Activated naive CD8-positive, alpha-beta T cell (primary cell): ENCODE data around the gene REG1A.

Experiments used
- H3K27ac Mint-ChIP-seq: one replicate; pipeline ENCODE4 v1.8.0; 2021; ENCODE audit warnings: mixed read lengths
- H3K27me3 Mint-ChIP-seq: one replicate; pipeline ENCODE4 v1.8.0; 2021; ENCODE audit warnings: mixed read lengths
- H3K36me3 Mint-ChIP-seq: one replicate; pipeline ENCODE4 v1.8.0; 2021; ENCODE audit warnings: mixed read lengths
- H3K4me1 Mint-ChIP-seq: one replicate; pipeline ENCODE4 v1.8.0; 2021; ENCODE audit warnings: low read depth, mixed read lengths
- H3K4me3 Mint-ChIP-seq: one replicate; pipeline ENCODE4 v1.8.0; 2021; ENCODE audit warnings: mild to moderate bottlenecking, mixed read lengths
- H3K9me3 Mint-ChIP-seq: one replicate; pipeline ENCODE4 v1.8.0; 2021; ENCODE audit warnings: low read depth, mixed read lengths

Gene REG1A

GRCh38 chr2:79120194-79120713 lies at the start of gene REG1A:
REG1A (plus strand) TSS chr2:79120488; CDS start chr2:79120862, 374 bp downstream.
- no peak within 1 kb of the TSS for H3K4me3 Mint-ChIP-seq
- H3K9me3 Mint-ChIP-seq, result peaks cover 4% of the 10 kb centered on the region
- H3K36me3 Mint-ChIP-seq, result no peaks in the 10 kb centered on the region
- H3K27ac Mint-ChIP-seq, result no peak within 1 kb of the TSS
- H3K27me3 Mint-ChIP-seq, result no peaks in the 10 kb centered on the region
- H3K4me1 Mint-ChIP-seq, result no peaks in the 10 kb centered on the region

GRCh38 chr2:79071078-79071477 lies 49.2 kb upstream of the REG1A start:
- H3K4me3 Mint-ChIP-seq, result no peak overlapping the region
- no peaks in the 10 kb centered on the region for H3K36me3 Mint-ChIP-seq
- H3K27me3 Mint-ChIP-seq, result no peaks in the 10 kb centered on the region
- no peak overlapping the region for H3K27ac Mint-ChIP-seq
- H3K9me3 Mint-ChIP-seq, result no peaks in the 10 kb centered on the region
- H3K4me1 Mint-ChIP-seq, result no peaks in the 10 kb centered on the region

- Mint-ChIP-seq H3K36me3 (no peaks in the 10 kb centered on the region), H3K4me1 (no peaks in the 10 kb centered on the region), H3K27me3 (no peaks in the 10 kb centered on the region), H3K27ac (no peak overlapping the region), H3K9me3 (no peaks in the 10 kb centered on the region), H3K4me3 (no peak overlapping the region)
These were observed 37.3 kb upstream of the REG1A start for GRCh38 chr2:79082987-79083386.

GRCh38 chr2:79083597-79084251 lies 36.6 kb upstream of the REG1A start:
- Mint-ChIP-seq H3K4me3 (no peak overlapping the region), H3K9me3 (no peaks in the 10 kb centered on the region), H3K27ac (no peak overlapping the region), H3K36me3 (no peaks in the 10 kb centered on the region), H3K27me3 (no peaks in the 10 kb centered on the region), H3K4me1 (no peaks in the 10 kb centered on the region)

- H3K9me3 Mint-ChIP-seq, result no peaks in the 10 kb centered on the region
- no peak overlapping the region for H3K4me3 Mint-ChIP-seq
- no peak overlapping the region for H3K27ac Mint-ChIP-seq
- no peaks in the 10 kb centered on the region for H3K27me3 Mint-ChIP-seq
- no peaks in the 10 kb centered on the region for H3K4me1 Mint-ChIP-seq
- no peaks in the 10 kb centered on the region for H3K36me3 Mint-ChIP-seq
These were observed 35.7 kb upstream of the REG1A start for GRCh38 chr2:79084495-79085135.

- Mint-ChIP-seq H3K4me1 (no peaks in the 10 kb centered on the region), H3K9me3 (no peaks in the 10 kb centered on the region), H3K27ac (no peak overlapping the region), H3K36me3 (no peaks in the 10 kb centered on the region), H3K27me3 (no peaks in the 10 kb centered on the region), H3K4me3 (no peak overlapping the region)
These were observed 34.9 kb upstream of the REG1A start for GRCh38 chr2:79085382-79085781.

- H3K27me3 Mint-ChIP-seq, result no peaks in the 10 kb centered on the region
These were observed 34.0 kb upstream of the REG1A start for GRCh38 chr2:79086255-79086654.

GRCh38 chr2:79087785-79088364 lies 32.4 kb upstream of the REG1A start, which contains the start of gene REG1B:
REG1B (minus strand) TSS chr2:79087993; CDS start chr2:79087612, 381 bp downstream.
- H3K4me1 Mint-ChIP-seq, result no peaks in the 10 kb centered on the region
- no peaks in the 10 kb centered on the region for H3K9me3 Mint-ChIP-seq
- H3K36me3 Mint-ChIP-seq, result no peaks in the 10 kb centered on the region
- no peak within 1 kb of the TSS for H3K27ac Mint-ChIP-seq
- no peaks in the 10 kb centered on the region for H3K27me3 Mint-ChIP-seq
- no peak within 1 kb of the TSS for H3K4me3 Mint-ChIP-seq

More at GRCh38 chr2:79086255-79086654, 34.0 kb upstream of the REG1A start:
- H3K36me3 Mint-ChIP-seq, result no peaks in the 10 kb centered on the region
- H3K27ac Mint-ChIP-seq, result no peak overlapping the region
- no peaks in the 10 kb centered on the region for H3K4me1 Mint-ChIP-seq
- H3K4me3 Mint-ChIP-seq, result no peak overlapping the region
- H3K9me3 Mint-ChIP-seq, result no peaks in the 10 kb centered on the region

- Mint-ChIP-seq H3K36me3 (no peaks in the 10 kb centered on the region), H3K9me3 (no peaks in the 10 kb centered on the region), H3K27me3 (no peaks in the 10 kb centered on the region), H3K4me1 (no peaks in the 10 kb centered on the region), H3K27ac (no peak overlapping the region), H3K4me3 (no peak overlapping the region)
These were observed 29.6 kb upstream of the REG1A start for GRCh38 chr2:79090693-79091092.

- H3K27me3 Mint-ChIP-seq, result no peaks in the 10 kb centered on the region
- H3K4me1 Mint-ChIP-seq, result no peaks in the 10 kb centered on the region
- no peak overlapping the region for H3K27ac Mint-ChIP-seq
- no peaks in the 10 kb centered on the region for H3K9me3 Mint-ChIP-seq
- no peak overlapping the region for H3K4me3 Mint-ChIP-seq
- no peaks in the 10 kb centered on the region for H3K36me3 Mint-ChIP-seq
These were observed 22.4 kb upstream of the REG1A start for GRCh38 chr2:79097843-79098242.

- Mint-ChIP-seq H3K4me1 (no peaks in the 10 kb centered on the region), H3K9me3 (no peaks in the 10 kb centered on the region), H3K27me3 (no peaks in the 10 kb centered on the region), H3K4me3 (no peak overlapping the region), H3K27ac (no peak overlapping the region), H3K36me3 (no peaks in the 10 kb centered on the region)
These were observed 21.1 kb upstream of the REG1A start for GRCh38 chr2:79099140-79099686.

- Mint-ChIP-seq H3K27me3 (no peaks in the 10 kb centered on the region), H3K36me3 (no peaks in the 10 kb centered on the region), H3K9me3 (no peaks in the 10 kb centered on the region), H3K4me3 (no peak overlapping the region), H3K4me1 (no peaks in the 10 kb centered on the region), H3K27ac (no peak overlapping the region)
These were observed 20.0 kb upstream of the REG1A start for GRCh38 chr2:79100285-79100684.

- H3K27ac Mint-ChIP-seq, result no peak overlapping the region
- H3K9me3 Mint-ChIP-seq, result no peaks in the 10 kb centered on the region
- H3K4me1 Mint-ChIP-seq, result no peaks in the 10 kb centered on the region
- H3K27me3 Mint-ChIP-seq, result no peaks in the 10 kb centered on the region
- no peaks in the 10 kb centered on the region for H3K36me3 Mint-ChIP-seq
- H3K4me3 Mint-ChIP-seq, result no peak overlapping the region
These were observed 19.3 kb upstream of the REG1A start for GRCh38 chr2:79101024-79101423.

GRCh38 chr2:79103214-79103613 lies 17.1 kb upstream of the REG1A start:
- no peaks in the 10 kb centered on the region for H3K27me3 Mint-ChIP-seq
- no peaks in the 10 kb centered on the region for H3K9me3 Mint-ChIP-seq
- H3K4me3 Mint-ChIP-seq, result no peak overlapping the region
- no peaks in the 10 kb centered on the region for H3K36me3 Mint-ChIP-seq
- no peaks in the 10 kb centered on the region for H3K4me1 Mint-ChIP-seq
- no peak overlapping the region for H3K27ac Mint-ChIP-seq

- no peaks in the 10 kb centered on the region for H3K36me3 Mint-ChIP-seq
- no peaks in the 10 kb centered on the region for H3K4me1 Mint-ChIP-seq
- H3K27me3 Mint-ChIP-seq, result no peaks in the 10 kb centered on the region
- H3K27ac Mint-ChIP-seq, result no peak overlapping the region
- no peak overlapping the region for H3K4me3 Mint-ChIP-seq
- H3K9me3 Mint-ChIP-seq, result no peaks in the 10 kb centered on the region
These were observed 15.0 kb upstream of the REG1A start for GRCh38 chr2:79105259-79105658.
